ENCODE data around the gene SV2B. TPM values are rescaled to one million over a fixed set of nuclear protein-coding genes. Genes with fewer than 3 reads are reported as not detected.

The SV2B gene
- total RNA-seq, 4 donors from 2014 or later: 1.4 to 6.4 (median 2.2) TPM

GRCh38 chr15:91298101-91298500 lies 198.0 kb downstream of the SV2B start:
- no peak for TF ChIP-seq CTCF (IDR thresholded peaks at IDR 0.05; ENCODE audit: low read depth)

GRCh38 chr15:91302588-91303439 lies 202.8 kb downstream of the SV2B start:
- no peak for TF ChIP-seq CTCF (IDR thresholded peaks at IDR 0.05; ENCODE audit: low read depth)

- no peak for TF ChIP-seq CTCF (IDR thresholded peaks at IDR 0.05; ENCODE audit: low read depth)
These were observed 204.2 kb downstream of the SV2B start for GRCh38 chr15:91304210-91304609.

GRCh38 chr15:91304786-91305185 lies 204.7 kb downstream of the SV2B start:
- TF ChIP-seq CTCF (IDR thresholded peaks at IDR 0.05; ENCODE audit: low read depth): no peak

- no peak for TF ChIP-seq CTCF (IDR thresholded peaks at IDR 0.05; ENCODE audit: low read depth)
These were observed 206.1 kb downstream of the SV2B start for GRCh38 chr15:91306144-91306543.

GRCh38 chr15:91307601-91308000 lies 207.5 kb downstream of the SV2B start:
- no peak for TF ChIP-seq CTCF (IDR thresholded peaks at IDR 0.05; ENCODE audit: low read depth)

GRCh38 chr15:91308199-91308598 lies 208.1 kb downstream of the SV2B start:
- TF ChIP-seq CTCF (IDR thresholded peaks at IDR 0.05; ENCODE audit: low read depth): no peak

All from subcutaneous adipose tissue (tissue), 4 donors.